ENCODE data around the gene ZSCAN20.

The ZSCAN20 gene

GRCh38 chr1:33446590-33446989 is 25.9 kb upstream of the ZSCAN20 start:
- no peak for DNase-seq (ENCODE audit: extremely low read depth, low read depth)
- TF ChIP-seq CTCF (IDR thresholded peaks at IDR 0.05; ENCODE audit: low read depth, low read length) = no peak

GRCh38 chr1:33454646-33455282 is 17.7 kb upstream of the ZSCAN20 start:
- no peak for DNase-seq (ENCODE audit: extremely low read depth, low read depth)
- no peak for TF ChIP-seq CTCF (IDR thresholded peaks at IDR 0.05; ENCODE audit: low read depth, low read length)

GRCh38 chr1:33455539-33456501 is 16.6 kb upstream of the ZSCAN20 start:
- peak; percentile 82 for TF ChIP-seq CTCF (IDR thresholded peaks at IDR 0.05; ENCODE audit: low read depth, low read length)
- DNase-seq (ENCODE audit: extremely low read depth, low read depth) = peak; percentile 78

- no peak for DNase-seq (ENCODE audit: extremely low read depth, low read depth)
- no peak for TF ChIP-seq CTCF (IDR thresholded peaks at IDR 0.05; ENCODE audit: low read depth, low read length)
Measured at GRCh38 chr1:33456502-33456886, 16.0 kb upstream of the ZSCAN20 start.

GRCh38 chr1:33459691-33460090 is 12.8 kb upstream of the ZSCAN20 start:
- TF ChIP-seq CTCF (IDR thresholded peaks at IDR 0.05; ENCODE audit: low read depth, low read length) = no peak
- no peak for DNase-seq (ENCODE audit: extremely low read depth, low read depth)

- TF ChIP-seq CTCF (IDR thresholded peaks at IDR 0.05; ENCODE audit: low read depth, low read length) = no peak
- no peak for DNase-seq (ENCODE audit: extremely low read depth, low read depth)
Measured at GRCh38 chr1:33460144-33460543, 12.3 kb upstream of the ZSCAN20 start.
